HG03575 (cell line): ENCODE results near the gene RAPGEF6.
"Not testable (repeated sequence)": the region's sequence is repeated elsewhere in the genome, so short reads cannot be mapped to it uniquely, and the experiment has no call there.

Experiments used
- ATAC-seq: cut with Tn5 transposase; IDR thresholded peaks from one replicate; pipeline ENCODE4 v1.9.1; 2021; ENCODE audit not compliant: unreplicated experiment, insufficient number of reproducible peaks, low FRiP score; ENCODE audit errors: extremely low read depth

RAPGEF6 gene

DNA sequence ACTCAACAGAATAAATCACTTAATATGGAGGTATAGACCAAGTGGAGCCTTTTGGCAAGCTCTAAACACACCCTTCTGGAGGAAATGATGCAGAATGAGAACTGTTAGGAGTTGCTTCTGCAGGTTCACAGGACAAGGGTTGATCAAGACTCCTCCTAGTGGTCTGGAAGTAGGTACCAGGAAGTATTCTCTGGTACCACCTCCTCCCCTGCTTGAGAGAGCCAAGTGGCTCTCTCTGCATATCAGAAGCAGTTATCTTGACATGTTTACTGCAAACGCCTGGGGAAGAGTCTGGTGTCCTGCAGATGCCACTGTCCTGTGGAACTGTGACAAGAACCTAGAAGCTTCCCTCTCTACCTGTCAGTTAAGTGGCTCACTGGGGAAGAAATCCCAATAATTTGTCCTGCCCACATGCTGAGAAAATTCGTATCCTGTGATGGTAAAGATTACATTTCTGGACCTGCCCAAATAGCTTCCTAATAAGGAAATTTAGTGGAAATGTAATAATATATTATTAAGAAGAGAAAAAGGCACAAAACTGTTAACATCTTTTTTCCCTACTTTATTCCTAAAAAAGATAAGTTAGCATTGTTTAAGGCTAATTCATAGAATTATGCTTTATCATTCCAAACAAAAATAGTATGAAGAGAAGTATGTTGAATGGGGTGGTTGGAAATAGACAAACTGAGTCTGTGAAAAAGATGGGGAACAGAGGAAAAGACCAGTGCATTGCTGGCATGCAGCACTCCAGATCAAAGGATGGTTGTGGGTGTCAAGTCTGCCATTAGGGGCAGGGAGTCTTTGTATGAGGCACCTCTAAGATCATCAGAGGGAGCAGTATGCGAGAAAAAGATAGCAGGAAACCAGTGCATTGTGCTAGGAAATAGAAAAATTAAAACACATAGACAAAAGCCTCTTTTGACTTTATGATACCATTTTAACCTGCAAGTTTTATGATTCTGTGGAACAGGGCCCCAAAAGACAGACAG is 252.3 kb downstream of the RAPGEF6 start:
- ATAC-seq: peak; percentile 44

DNA sequence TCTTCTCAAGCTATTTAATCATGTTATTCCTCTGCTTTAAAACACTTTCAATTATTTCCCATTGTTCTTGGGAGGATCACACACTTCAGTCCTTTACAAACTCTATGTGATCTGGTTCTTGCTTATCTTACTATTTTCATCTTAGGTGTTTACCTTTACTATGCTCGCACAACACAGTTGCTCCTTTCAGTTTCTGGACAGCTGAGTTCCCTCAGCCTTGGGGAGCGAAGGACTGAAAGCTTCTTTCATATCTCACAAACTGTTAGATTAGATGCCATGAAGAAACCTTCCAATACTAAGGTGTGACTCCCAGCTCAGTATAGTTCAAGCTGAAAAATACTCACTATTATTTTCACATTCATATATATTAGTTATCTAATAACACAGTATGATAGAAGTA is 253.3 kb downstream of the RAPGEF6 start:
- peak; percentile 27 for ATAC-seq

DNA sequence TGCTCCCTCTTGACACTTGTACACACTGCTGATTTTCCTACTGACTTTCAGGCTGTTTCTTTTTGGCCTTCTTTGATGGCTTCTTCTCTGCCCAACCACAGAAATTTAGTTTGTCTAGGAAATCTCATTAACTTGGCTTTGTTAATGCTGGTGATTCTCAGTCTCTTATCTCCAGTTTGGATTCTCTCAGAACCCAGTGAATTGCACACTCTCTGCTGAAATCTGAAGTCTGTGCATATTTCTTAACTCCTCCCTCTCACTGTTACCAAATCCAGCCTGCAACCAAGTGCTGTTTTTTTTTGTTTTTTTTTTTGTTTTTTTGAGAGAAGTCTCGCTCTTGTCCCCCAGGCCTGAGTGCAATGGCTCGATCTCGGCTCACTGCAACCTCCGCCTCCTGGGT is 254.0 kb downstream of the RAPGEF6 start:
- ATAC-seq: no peak

DNA sequence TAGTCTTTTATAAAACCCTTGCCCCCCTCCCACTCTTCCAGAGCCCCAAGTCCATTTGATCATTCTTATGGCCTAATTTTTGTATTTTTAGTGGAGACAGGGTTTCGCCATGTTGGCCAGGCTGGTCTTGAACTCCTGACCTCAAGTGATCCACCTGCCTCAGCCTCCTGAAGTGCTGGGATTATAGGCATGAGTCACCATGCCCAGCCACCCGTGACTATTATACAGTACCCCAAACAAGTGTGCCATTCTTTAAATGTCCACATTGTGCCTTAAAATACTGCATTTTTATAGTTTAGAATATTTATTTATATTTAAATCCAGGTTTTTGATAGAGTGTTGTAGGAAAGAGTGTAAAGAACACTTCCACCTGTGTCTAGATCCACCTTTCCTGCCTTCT is 254.8 kb downstream of the RAPGEF6 start:
- not testable (repeated sequence) for ATAC-seq

DNA sequence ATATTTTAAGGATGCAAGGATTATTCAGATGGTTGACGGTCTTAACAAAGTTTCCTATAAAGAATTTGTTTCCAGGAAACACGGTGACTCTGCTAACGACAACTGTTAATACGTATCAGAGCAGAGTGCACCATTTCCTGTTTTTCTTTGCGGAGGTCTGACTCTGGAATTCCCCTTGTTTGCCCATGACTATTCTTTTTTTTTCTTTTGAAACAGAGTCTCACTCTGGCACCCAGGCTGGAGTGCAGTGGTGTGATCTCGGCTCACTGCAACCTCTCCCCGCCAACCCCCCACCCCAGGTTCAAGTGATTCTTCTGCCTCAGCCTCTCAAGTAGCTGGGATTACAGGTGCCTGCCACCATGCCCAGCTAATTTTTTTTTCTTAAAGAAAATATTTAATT is 255.3 kb downstream of the RAPGEF6 start:
- peak; percentile 23 for ATAC-seq

DNA sequence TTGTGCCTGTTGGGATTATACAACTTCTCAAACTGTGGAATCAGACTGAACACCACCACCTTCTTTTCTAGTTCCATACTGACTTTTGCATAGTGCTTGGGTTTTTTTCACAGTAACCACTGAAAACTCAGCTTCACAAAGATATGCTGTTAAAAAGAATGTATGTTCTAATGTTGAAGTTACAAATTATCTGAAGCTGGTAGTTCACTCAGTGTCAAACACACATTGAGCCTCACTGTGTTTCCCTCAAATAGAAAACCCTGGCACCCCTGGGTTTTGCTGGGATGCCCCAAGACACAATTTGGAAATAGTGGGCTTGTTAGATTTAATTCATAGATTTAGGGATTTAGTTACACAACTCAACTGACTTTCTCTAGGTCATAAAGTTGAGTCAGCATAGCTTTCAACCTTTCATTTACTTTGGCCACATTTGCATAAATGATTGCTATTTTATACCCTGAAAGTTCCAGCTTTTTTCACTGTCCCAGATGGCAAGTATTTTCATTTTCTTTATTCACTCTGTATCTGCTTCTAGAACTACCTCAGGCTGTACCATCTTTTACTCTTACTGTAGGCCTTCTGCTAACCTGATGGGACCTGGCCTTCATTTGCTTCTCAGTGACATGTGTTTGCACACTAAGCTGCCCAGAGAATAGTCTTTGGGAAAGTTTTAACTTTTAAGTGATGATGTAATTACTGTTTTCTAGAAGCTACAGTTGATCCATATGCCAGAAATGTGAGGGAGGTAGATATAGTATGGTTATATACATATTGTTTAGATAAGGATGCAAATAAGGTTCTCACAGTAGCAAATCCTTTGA is 256.1 kb downstream of the RAPGEF6 start:
- ATAC-seq: no peak

DNA sequence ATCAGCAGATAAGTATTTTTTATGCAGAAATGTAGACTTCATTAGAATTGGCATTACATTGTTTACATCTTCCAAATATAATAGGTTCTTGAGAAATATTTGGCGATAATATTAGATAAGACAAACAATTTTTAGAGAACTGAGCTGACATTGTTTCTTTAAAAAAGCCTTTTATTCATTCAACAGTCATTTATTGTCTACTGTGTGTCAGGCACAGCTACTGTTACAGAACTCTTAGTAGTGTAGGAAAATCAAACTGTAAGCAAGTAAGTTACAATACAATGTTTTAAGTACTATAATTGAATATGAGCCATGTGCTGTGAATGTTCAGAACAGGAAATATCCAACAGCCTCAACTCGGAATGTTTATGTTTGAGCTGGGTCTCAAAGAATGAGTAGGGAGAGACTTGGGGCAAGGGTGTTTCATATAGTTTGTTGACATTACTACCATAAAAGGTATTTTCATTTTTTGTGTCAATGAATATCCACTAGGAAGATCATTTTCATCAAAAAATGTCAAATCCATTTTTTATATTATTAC is 257.2 kb downstream of the RAPGEF6 start:
- ATAC-seq: no peak

DNA sequence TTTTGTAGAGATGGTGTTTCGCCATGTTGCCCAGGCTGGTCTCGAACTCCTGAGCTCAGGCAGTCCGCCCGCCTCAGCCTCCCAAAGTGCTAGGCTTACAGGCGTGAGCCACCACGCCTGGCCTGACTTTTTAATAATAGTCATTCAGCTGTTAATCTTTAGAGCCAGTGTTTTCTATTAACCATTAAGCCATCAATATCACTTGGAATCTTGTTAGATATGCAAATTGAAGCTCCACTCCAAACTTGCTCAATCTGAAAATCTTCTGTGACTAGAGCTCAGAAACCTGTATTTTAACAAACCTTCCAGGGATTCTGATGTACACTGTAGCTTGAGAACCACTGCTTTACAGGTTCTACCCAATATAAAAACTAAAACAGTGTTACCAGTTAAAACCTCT is 257.7 kb downstream of the RAPGEF6 start:
- no peak for ATAC-seq

DNA sequence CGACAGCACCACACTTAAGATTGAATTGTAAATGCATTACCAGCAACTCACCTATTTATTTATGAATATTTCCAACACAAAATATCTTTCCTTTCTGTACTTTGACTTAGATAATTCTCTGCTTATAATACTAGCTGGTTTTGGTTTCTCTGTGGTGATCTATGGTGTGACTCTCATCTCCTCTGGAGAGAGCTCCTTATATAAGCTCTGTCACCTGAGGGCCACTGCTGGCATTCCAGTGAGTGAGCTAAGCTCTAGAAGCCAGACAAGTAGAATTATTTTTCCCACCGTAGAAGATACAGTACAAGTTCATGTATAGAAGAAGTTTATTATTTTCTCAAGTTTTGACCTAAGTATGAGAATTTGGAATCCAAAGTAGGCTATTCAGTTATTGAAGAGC is 259.7 kb downstream of the RAPGEF6 start:
- no peak for ATAC-seq
